ENCODE results near the gene TXLNG. TPM values are rescaled to one million over a fixed set of nuclear protein-coding genes. Genes with fewer than 3 reads are reported as not detected.

The TXLNG gene
- total and polyA plus RNA-seq, 2 of the 13 experiments (the other 11 are each of a cell fraction or from before 2014, with no cell fraction given), result 13.1 to 15.5 TPM

DNA sequence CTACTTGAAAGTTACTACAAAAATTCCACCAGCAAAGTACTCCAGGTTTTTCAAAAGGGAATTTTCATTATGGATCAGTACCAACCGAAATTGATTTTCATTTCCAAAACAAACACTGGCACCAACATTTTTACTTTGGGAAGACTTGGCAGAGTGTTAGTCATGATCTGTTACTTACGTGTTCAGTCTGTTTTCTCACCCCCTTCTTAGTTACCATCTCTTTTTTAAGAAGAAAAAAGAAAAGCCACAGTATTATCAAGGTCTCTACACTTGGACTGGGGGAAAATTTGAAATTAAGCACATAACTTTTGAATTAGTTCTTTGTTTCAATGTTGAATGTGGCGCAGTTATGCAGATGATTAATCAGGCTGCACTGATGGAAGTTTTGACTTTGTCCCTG lies 56.4 kb downstream of the TXLNG start (continued):
- TF ChIP-seq, protein P1, sequence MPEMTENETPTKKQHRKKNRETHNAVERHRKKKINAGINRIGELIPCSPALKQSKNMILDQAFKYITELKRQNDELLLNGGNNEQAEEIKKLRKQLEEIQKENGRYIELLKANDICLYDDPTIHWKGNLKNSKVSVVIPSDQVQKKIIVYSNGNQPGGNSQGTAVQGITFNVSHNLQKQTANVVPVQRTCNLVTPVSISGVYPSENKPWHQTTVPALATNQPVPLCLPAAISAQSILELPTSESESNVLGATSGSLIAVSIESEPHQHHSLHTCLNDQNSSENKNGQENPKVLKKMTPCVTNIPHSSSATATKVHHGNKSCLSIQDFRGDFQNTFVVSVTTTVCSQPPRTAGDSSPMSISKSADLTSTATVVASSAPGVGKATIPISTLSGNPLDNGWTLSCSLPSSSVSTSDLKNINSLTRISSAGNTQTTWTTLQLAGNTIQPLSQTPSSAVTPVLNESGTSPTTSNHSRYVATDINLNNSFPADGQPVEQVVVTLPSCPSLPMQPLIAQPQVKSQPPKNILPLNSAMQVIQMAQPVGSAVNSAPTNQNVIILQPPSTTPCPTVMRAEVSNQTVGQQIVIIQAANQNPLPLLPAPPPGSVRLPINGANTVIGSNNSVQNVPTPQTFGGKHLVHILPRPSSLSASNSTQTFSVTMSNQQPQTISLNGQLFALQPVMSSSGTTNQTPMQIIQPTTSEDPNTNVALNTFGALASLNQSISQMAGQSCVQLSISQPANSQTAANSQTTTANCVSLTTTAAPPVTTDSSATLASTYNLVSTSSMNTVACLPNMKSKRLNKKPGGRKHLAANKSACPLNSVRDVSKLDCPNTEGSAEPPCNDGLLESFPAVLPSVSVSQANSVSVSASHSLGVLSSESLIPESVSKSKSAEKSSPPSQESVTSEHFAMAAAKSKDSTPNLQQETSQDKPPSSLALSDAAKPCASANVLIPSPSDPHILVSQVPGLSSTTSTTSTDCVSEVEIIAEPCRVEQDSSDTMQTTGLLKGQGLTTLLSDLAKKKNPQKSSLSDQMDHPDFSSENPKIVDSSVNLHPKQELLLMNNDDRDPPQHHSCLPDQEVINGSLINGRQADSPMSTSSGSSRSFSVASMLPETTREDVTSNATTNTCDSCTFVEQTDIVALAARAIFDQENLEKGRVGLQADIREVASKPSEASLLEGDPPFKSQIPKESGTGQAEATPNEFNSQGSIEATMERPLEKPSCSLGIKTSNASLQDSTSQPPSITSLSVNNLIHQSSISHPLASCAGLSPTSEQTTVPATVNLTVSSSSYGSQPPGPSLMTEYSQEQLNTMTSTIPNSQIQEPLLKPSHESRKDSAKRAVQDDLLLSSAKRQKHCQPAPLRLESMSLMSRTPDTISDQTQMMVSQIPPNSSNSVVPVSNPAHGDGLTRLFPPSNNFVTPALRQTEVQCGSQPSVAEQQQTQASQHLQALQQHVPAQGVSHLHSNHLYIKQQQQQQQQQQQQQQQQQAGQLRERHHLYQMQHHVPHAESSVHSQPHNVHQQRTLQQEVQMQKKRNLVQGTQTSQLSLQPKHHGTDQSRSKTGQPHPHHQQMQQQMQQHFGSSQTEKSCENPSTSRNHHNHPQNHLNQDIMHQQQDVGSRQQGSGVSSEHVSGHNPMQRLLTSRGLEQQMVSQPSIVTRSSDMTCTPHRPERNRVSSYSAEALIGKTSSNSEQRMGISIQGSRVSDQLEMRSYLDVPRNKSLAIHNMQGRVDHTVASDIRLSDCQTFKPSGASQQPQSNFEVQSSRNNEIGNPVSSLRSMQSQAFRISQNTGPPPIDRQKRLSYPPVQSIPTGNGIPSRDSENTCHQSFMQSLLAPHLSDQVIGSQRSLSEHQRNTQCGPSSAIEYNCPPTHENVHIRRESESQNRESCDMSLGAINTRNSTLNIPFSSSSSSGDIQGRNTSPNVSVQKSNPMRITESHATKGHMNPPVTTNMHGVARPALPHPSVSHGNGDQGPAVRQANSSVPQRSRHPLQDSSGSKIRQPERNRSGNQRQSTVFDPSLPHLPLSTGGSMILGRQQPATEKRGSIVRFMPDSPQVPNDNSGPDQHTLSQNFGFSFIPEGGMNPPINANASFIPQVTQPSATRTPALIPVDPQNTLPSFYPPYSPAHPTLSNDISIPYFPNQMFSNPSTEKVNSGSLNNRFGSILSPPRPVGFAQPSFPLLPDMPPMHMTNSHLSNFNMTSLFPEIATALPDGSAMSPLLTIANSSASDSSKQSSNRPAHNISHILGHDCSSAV (CRISPR knock-in tag; IDR thresholded peaks at IDR 0.05; ENCODE audit: borderline replicate concordance), result no peak
- TF ChIP-seq, protein P2, sequence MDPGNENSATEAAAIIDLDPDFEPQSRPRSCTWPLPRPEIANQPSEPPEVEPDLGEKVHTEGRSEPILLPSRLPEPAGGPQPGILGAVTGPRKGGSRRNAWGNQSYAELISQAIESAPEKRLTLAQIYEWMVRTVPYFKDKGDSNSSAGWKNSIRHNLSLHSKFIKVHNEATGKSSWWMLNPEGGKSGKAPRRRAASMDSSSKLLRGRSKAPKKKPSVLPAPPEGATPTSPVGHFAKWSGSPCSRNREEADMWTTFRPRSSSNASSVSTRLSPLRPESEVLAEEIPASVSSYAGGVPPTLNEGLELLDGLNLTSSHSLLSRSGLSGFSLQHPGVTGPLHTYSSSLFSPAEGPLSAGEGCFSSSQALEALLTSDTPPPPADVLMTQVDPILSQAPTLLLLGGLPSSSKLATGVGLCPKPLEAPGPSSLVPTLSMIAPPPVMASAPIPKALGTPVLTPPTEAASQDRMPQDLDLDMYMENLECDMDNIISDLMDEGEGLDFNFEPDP (CRISPR knock-in tag; conservative IDR thresholded peaks at IDR 0.05), result no peak
